Measurements from ENCODE around the gene LGALS1.
"Not testable (repeated sequence)": the region's sequence is repeated elsewhere in the genome, so short reads cannot be mapped to it uniquely, and the experiment has no call there.

Gene LGALS1

GRCh38 chr22:37692627-37693285 is 17.3 kb downstream of the LGALS1 start:
- DNase-seq, result no peak

DNA sequence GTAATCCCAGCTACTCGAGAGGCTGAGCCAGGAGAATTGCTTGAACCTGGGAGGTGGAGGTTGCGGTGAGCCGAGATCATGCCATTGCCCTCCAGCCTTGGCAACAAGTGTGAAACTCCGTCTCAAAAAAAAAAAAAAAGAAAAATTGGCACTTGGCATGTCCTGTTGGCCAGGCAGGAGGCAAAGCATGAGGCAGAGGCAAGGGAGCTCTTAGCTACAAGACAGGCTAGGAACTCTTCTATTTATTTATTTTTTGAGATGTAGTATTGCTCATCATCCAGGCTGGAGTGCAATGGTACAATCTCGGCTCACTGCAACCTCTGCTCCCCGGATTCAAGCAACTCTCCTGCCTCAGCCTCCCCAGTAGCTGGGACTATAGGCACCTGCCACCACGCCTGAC is 18.7 kb downstream of the LGALS1 start:
- not testable (repeated sequence) for DNase-seq

DNA sequence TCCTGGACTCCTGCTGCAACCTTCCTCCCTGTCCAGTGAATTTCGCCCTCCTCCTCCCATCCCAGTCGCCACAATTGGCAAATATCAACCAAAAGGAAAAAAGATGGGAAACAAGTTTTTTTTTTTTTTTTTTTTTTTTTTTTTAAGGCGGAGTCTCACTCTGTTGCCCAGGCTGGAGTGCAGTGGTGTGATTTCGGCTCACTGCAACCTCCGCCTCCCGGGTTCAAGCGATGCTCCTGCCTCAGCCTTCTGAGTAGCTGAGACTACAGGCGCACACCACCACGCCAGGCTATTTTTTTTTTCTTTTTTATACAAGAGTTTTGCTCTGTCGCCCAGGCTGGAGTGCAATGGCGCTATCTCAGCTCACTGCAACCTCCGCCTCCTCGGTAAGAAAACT is 20.8 kb downstream of the LGALS1 start:
- not testable (repeated sequence) for DNase-seq

GRCh38 chr22:37696657-37697537 is 21.5 kb downstream of the LGALS1 start, which contains the start of gene TRIOBP:
TRIOBP (plus strand) TSS chr22:37697048; CDS start chr22:37701366, 4,318 bp downstream.
- DNase-seq, result peak; percentile 59

DNA sequence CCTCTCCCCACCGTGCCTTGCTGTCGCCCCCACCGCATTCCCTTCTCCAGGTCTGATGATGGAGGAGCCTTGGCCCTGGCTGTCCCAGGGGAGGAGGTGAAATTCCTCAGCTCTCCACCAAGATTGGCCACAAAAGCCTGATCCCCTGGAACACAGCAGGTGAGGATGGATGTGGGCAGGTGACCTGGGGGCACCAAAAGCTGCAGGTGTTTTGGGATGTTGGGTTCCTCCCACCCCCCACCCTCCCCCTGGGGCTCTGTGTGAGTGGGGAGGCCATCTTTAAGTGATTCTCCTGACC is 22.1 kb downstream of the LGALS1 start:
- DNase-seq, result no peak

DNA sequence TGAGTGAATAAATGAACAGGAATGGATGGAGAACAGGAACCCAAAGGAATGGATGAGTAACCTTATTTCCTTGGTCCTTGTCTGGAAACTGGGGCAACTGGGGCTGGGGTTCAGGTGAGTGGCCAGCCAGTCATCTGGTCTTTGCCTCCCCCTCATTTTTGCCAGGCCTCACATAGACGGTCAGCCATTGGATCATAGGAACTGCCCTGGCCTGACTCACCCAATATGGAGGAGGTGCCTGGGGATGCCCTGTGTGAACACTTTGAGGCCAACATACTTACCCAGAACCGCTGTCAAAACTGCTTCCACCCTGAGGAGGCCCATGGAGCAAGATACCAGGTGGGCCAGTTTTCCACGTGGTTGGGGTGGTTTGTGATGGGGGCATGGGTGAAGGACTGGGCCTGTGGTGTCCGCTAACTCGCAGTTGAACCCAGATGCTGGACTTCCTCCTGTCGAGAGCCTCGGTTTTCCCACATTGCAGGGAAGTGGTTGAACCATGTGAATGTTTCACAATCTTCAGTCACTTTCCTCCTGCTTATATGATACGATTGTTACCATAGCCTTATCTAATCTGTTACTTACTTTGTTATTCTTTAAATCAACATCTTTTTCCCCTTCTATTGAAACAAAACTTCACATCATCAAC is 25.8 kb downstream of the LGALS1 start:
- no peak for DNase-seq

DNA sequence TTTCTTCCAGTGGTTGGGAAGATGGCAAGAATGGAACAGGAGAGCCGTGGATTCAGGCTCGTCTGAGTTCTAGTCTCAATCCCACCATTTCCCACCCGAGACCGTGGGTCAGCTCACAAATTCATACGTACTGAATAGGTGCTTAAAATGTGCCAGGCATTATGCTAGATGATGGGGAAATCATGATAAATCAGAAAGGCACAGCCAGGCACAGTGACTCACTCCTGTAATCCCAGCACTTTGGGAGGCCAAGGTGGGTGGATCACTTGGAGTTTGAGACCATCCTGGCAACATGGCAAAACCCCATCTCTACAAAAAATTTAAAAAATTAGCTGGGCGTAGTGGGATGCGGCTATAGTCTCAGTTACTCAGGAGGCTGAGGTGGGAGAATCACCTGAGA is 28.5 kb downstream of the LGALS1 start:
- DNase-seq, result no peak

DNA sequence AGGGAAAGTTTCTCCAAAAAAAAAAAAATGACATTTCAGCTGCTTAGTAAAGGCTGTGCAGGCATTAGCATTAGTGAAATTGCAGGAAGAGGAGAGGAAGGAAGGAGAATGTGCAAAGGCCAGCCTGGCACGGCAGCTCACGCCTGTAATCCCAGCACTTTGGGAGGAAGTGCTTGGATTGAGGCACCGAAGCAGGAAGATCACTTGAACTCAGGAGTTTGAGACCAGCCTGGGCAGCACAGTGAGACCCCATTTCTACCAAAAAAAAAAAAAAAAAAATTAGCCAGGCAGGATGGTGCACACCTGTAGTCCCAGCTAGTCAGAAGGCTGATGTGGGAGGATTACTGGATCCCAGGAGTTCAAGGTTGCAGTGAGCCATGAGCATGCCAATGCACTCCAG is 29.2 kb downstream of the LGALS1 start:
- no peak for DNase-seq

DNA sequence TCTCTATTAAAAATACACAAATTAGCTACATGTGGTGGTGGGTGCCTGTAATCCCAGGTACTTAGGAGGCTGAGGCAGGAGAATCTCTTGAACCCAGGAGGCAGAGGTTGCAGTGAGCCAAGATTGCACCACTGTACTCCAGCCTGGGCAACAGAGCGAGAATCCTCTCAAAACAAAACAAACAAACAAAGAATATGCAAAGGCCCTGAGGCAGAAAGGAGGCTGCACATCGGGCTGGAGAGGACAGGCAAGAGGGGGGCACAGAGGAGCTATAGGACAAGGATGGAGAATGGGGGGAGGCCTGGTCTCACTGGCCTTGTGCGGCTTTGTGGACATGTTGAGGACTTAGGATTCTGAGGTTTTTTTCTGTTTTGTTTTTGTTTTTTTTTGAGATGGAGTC is 29.8 kb downstream of the LGALS1 start:
- no peak for DNase-seq

DNA sequence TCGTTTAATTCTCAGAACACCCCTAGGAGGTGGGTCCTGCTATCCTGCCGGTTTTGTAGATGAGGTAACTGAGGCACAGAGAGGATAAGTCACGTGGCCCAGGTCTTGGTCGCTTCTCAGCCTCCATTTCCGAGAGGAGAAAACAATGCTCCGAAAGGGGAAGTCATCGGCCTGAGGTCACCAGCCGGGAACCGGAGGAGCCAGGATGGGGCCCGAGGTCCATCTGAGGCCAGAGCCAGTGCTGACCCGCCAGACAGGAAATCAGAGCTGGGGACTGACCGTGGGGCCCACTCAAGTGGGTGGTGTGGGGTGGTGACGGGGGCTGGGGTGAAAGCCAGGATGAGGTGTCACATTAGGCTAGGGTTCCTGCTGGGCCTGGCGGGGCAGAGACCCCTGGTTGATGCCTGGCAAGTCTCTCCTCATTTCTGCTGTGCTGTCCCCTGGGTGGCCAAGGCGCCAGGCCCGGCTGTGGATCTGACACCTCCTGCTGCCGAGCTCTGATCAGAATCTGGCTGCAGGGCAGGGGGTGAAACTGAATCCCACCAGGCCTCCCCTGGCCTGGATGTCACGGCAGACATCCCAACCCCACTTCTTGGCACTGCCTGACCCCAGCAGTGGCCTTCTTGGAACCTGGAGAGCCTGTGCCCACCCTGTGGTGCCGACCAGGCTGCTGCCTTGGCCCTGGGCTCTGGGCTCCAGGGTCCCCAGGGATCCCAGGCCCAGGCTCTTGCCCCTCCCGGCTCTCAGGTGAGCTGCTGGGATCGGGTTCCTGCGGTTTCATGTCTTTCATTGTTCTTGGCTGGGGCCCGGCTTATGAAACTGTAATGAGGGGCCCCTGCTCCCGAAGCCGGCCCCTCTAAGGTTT is 33.4 kb downstream of the LGALS1 start:
- no peak for DNase-seq

GRCh38 chr22:37709445-37709765 is 34.0 kb downstream of the LGALS1 start:
- DNase-seq, result no peak

- no peak for DNase-seq
Observed at GRCh38 chr22:37710675-37711074, 35.2 kb downstream of the LGALS1 start.

DNA sequence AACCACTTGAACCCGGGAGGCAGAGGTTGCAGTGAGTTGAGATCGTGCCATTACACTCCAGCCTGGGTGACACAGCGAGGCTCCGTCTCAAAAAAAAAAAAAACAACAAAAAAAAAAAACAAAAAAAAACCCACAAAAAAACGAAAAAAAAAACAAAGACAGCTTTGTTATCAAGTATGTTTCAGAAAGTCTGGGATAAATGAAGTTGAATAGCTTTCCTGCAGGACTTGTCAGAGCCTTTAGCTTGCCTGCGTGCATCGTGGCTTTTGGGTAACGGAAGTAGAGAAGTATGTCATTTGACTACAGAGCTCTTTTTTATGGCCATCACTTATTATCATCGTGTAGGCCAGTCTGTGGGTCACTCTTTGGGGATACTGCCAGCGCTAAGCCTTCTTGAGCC is 36.1 kb downstream of the LGALS1 start:
- no peak for DNase-seq

DNA sequence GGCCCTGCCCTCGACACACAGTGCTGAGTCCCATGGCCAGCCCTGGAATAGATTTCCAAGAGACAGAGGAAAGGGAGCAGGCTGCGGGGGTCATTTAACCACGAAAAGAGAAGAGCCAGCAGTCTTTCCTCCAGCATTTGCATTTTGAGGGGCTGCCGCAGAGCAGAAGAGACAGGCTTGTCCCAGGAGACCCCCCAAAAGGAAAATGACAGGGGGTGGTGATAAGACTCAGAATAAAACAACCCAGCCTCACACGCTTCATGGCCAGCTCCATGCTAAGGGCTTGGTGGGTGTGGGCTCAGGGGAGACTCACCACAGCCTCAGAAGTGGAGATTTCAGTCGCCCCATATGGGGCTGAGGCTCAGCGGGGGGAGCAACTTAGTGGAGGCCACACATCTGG is 38.3 kb downstream of the LGALS1 start:
- no peak for DNase-seq

GRCh38 chr22:37714634-37715033 is 39.2 kb downstream of the LGALS1 start:
- no peak for DNase-seq

- DNase-seq, result no peak
Observed at GRCh38 chr22:37715760-37716159, 40.3 kb downstream of the LGALS1 start.

DNA sequence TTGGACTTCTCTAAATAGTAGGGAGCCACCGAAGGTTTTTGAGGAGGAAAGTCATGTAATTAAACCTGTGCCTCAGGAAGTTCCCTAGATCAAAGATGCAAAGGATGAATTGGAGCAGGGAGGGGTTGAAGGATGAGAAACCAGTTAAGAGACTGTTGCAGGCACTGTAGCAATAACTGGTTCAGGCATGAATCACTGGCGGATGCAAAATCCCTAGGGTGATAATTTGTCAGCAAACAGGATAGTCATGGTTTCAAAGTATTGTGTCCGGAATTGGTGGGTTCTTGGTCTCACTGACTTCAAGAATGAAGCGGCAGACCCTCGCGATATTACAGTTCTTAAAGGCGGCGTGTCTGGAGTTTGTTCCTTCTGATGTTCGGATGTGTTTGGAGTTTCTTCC is 41.3 kb downstream of the LGALS1 start:
- no peak for DNase-seq

- DNase-seq, result not testable (repeated sequence)
Observed at GRCh38 chr22:37717235-37717634, 41.8 kb downstream of the LGALS1 start.

GRCh38 chr22:37717746-37718305 is 42.4 kb downstream of the LGALS1 start:
- DNase-seq, result not testable (repeated sequence)

DNA sequence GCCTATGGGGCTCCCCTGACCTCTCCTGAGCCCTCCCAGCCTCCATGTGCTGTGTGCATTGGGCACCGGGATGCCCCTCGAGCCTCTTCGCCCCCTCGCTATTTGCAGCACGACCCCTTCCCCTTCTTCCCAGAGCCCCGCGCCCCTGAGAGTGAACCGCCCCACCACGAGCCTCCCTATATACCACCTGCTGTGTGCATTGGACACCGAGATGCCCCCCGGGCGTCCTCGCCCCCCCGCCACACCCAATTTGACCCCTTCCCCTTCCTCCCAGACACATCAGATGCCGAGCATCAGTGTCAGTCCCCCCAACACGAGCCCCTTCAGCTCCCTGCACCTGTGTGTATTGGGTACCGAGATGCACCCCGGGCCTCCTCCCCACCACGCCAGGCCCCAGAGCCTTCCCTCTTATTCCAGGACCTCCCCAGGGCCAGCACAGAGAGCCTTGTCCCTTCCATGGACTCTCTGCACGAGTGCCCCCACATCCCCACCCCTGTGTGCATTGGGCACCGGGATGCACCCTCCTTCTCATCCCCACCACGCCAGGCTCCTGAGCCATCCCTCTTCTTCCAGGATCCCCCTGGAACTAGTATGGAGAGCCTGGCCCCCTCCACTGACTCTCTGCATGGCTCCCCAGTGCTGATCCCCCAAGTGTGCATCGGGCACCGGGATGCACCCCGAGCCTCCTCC is 50.3 kb downstream of the LGALS1 start:
- no peak for DNase-seq

GRCh38 chr22:37726241-37726887 is 50.9 kb downstream of the LGALS1 start:
- DNase-seq, result no peak

- no peak for DNase-seq
Observed at GRCh38 chr22:37728620-37729019, 53.2 kb downstream of the LGALS1 start.
